GM13976 (cell line): ENCODE results near the gene PI4KA.

Experiments
- DNase-seq: peaks from one replicate; pipeline ENCODE4 v3.0.0; 2012; ENCODE audit warnings: low spot score
- CTCF ChIP-seq: IDR thresholded peaks from 2 replicates; pipeline ENCODE4 v1.5.1; 2012; ENCODE audit warnings: borderline replicate concordance, mild to moderate bottlenecking; ENCODE audit not compliant: insufficient read depth; ENCODE audit errors: extremely low read depth, missing control alignments, control extremely low read depth
- in situ Hi-C: fragments of 300-500 bp; cut with MboI; formaldehyde crosslinking; loops from one replicate; pipeline ENCODE4 v1.12.0; 2022; ENCODE audit warnings: low sequenced_read_pairs, mixed read lengths, inconsistent platforms; ENCODE audit not compliant: unreplicated experiment

Gene PI4KA

GRCh38 chr22:20787746-20788626 lies 70.6 kb downstream of the PI4KA start:
- TF ChIP-seq CTCF, result no peak
- in situ Hi-C loops, result loop anchor here (25.0 kb wide), 1 partner anchor 176 kb away; no protein-coding TSS in a partner anchor
- DNase-seq, result no peak

DNA sequence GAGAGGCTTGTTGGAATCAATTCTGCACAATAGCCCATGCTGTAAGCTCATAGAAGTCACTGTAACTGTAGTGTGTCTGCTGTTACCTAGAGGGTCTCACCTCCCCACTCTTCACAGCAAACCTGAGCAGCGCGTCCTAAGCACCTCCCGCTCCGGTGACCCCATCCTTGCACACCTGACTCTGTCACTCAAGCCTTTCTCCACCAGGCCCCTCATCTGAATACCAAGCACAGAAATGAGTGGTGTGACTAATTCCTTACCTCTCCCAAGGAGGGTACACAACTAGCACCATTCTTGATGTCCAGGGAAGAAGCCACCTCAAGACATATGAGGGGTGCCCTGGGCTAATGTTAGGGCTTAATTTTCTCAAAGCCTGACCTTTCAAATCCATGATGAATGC lies 71.4 kb downstream of the PI4KA start:
- DNase-seq, result no peak
- in situ Hi-C loops, result loop anchor here (25.0 kb wide), 1 partner anchor 175 kb away; no protein-coding TSS in a partner anchor
- TF ChIP-seq CTCF, result no peak

DNA sequence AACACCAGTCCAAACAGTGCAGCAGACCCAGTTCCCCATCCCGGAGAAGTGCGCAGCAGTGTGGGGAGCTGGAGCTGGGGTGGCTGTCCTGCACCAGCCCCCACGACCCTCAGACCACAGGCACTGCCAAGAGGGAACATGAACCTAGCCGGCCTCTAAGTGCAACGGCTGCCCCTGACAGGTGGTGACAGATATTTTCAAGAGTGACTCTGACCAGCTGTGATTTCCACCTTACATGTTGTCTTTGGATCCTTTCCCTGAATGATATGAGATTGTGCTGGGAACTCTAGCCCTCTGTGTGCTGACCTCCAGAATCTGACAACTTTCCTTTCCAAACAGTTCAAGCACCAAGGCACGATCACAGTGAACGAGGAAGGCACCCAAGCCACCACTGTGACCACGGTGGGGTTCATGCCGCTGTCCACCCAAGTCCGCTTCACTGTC lies 72.1 kb downstream of the PI4KA start:
- TF ChIP-seq CTCF, result no peak
- in situ Hi-C loops, result loop anchor here (25.0 kb wide), 1 partner anchor 174 kb away; no protein-coding TSS in a partner anchor
- no peak for DNase-seq

- TF ChIP-seq CTCF, result no peak
- in situ Hi-C loops, result loop anchor here (25.0 kb wide), 1 partner anchor 174 kb away; no protein-coding TSS in a partner anchor
- no peak for DNase-seq
These were observed 72.6 kb downstream of the PI4KA start for GRCh38 chr22:20786048-20786447.

DNA sequence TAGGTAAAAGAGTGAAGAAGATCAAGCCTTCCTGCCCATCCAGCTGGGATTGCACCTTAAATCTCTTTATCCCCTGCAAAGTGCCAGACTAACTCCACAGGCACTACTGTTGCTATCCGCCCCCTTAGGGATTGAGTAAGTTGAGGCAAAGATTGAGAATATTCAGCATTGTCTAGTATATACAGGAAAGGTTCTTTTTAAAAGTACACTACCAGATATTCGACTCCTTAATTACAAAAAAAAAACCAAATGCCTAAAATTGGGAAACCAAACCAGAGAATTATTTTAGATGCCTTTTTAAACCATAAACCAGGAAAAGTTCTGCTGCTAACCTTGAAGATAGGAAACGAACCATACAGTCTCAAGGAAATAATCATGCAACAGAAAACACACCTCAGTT lies 73.2 kb downstream of the PI4KA start:
- no peak for TF ChIP-seq CTCF
- no peak for DNase-seq
- in situ Hi-C loops, result loop anchor here (25.0 kb wide), 1 partner anchor 173 kb away; no protein-coding TSS in a partner anchor

DNA sequence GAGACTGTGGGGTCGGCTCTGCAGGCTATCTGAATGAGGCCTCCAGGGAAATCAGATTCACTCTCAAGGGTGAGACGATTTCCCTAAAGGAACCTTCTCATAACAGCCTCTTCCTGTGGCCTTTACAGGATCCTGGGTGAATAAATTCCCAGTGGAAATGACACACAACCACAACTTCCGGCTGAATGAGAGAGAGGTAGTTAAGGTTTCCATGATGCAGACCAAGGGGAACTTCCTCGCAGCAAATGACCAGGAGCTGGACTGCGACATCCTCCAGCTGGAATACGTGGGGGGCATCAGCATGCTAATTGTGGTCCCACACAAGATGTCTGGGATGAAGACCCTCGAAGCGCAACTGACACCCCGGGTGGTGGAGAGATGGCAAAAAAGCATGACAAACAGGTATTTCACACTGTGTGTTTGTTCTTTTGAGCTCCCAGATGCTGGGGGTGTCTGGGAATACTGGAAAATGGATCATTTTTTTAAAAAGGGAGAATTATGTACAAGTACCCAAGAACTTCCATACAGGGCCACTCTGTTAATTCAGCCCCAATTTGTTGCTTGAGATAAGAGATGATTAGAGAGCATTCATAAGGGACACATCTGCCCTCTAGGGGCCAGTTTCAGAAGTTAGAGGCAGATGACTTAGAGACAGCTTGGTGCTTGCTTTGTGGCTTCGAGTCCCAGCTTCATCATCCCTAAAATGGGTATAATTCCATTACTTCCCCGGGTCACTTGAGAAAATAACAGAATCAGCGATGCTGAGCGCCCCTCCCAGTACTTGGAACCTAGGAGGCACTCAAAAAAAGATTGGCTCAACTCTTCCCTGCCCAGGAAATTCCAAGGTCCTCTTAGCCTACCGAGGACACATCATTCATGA lies 74.5 kb downstream of the PI4KA start:
- peak; percentile 70 for TF ChIP-seq CTCF
- in situ Hi-C loops, result loop anchor here (25.0 kb wide), 1 partner anchor 172 kb away; no protein-coding TSS in a partner anchor
- peak; percentile 80 for DNase-seq
